GM12874 (cell line): ENCODE data around the gene WWOX.

Experiments
- TF ChIP-seq, protein P1 (sequence below): IDR thresholded peaks from 2 replicates; pipeline ENCODE4 v1.5.1; 2011; ENCODE audit warnings: low read depth, mild to moderate bottlenecking, control low read depth, low read length, moderate library complexity; ENCODE audit not compliant: insufficient read depth

The WWOX gene

DNA sequence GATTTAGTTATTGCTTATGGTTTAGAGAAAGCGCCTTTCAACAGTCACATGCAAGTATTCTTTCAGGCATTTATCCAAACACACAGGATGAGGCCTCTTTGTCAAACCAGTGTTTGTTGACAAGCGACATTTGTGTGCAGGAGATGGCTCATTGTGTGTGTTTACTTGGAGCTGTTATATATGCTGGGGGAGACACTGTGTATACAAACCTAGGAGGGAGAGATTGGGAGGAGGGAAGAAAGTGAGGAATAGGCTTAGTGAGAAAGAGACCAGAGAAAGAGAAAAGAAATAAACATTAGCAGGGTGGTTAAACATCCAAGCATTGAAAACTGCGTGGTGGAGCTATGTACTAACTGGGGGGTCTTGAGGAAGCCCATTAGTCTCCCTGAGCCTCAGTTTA is 1063.5 kb downstream of the WWOX start:
- TF ChIP-seq, protein P1, sequence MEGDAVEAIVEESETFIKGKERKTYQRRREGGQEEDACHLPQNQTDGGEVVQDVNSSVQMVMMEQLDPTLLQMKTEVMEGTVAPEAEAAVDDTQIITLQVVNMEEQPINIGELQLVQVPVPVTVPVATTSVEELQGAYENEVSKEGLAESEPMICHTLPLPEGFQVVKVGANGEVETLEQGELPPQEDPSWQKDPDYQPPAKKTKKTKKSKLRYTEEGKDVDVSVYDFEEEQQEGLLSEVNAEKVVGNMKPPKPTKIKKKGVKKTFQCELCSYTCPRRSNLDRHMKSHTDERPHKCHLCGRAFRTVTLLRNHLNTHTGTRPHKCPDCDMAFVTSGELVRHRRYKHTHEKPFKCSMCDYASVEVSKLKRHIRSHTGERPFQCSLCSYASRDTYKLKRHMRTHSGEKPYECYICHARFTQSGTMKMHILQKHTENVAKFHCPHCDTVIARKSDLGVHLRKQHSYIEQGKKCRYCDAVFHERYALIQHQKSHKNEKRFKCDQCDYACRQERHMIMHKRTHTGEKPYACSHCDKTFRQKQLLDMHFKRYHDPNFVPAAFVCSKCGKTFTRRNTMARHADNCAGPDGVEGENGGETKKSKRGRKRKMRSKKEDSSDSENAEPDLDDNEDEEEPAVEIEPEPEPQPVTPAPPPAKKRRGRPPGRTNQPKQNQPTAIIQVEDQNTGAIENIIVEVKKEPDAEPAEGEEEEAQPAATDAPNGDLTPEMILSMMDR, result no peak

DNA sequence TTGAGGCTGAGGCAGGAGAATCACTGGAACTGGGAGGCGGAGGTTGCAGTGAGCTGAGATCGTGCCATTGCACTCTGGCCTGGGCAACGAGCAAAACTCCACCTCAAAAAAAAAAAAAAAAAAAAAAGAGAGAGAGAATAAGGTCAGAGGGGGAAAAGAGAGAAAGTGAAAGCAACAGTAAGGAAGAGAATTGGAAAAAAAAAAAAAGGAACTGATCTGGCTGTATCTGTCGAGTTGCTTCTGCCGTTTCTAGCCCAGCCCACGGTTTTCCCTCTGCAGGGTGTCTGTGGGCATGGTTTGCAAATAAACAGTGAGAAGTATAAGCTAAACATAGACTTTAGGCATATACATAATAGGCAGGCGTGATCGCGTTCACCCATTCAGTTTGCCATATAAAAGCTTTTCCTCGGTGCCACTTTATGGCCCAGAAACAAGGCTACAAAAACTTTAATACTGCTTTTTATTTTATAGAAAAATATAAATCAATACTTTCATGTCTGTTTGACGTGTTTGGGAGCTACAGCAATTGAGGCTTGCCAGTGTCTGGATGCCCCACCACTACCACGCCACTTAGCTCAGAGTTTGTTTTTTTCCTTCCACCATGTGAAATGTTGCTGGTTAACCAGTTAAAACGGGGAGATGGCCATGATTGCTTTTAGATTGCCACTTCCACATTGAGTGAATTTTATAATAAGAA is 1064.4 kb downstream of the WWOX start:
- TF ChIP-seq, protein P1, result no peak

DNA sequence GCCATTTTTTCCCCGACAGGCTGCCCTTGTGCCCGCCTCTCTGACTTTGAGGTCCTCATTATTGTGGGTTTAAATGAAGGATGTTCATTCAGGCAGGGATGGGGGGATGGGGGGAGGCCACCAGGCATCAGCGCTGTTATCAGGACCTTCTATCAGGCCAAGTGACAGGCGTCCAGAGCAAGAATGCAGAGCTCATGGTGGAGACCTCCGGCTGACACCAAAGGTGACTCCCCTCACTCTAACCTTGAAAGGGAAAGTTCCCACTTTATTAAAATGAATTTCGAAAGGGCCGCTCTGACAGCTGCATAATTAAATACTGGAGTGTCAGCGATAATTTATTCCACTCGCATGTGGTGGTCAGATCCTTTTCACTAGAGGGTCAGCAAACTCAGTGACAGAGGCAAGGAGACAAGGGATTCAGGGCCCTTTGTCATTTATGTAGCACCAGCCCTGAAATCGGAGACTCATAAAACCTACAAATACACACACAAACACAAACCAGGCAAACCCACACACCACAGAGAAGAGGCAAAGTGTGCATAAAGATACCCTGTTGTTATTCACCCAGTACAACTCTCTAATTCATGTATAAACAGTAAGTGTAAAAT is 1065.0 kb downstream of the WWOX start:
- TF ChIP-seq, protein P1, result no peak

DNA sequence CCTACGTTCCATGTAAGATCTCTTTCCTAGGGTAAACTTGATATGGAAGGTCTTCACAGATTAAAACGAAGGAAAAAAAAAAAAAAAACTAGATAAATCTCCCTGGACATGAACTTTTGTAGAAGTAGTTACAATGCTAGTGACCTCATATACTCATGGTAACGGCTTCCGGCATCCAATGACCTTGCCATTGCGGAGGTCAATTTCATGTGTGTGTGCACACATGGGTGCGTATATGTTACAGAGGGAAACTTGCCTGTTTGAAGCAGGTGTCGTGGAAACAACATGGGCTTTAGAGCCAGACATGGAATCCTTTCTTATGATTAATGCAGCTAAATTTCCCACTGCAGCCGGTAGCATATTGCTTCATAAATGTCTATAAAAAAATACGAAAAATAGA is 1065.6 kb downstream of the WWOX start:
- TF ChIP-seq, protein P1, result no peak

DNA sequence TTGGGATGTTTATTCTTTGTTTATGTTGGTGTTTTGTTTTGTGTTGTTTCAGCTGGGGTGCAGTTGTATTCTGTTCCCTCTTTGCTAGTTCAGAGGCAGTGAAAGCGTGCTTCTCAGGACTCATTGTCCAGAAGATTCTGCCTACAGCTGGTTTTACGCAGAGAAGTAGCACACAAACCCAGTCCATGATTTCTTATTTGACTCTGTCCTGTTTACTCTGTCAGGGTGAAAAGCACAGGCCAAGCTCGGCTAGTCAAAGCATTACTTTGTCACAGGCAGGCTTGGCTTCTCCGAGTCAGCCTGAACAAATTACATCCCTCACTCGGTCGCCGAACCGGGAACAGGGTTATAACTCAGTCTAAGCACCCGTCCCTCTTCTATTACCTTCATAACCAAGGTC is 1066.1 kb downstream of the WWOX start:
- TF ChIP-seq, protein P1, result no peak

DNA sequence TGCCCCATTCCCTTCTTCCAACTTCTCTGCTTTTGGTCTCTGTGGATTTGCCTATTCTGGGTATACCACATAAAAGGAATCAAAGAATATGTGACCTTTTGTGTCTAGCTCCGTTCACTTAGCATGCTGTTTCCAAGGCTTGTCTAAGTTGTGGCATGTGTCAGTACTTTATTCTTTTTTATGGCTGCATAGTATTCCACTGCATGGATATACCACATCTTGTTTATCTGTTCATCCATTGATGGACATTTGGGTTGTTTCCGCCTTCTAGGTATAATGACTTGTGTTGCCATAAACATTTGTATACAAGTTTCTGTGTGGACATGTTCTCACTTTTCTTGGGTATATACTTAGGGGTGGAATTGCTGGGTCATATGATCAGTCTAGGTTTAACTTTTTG is 1068.4 kb downstream of the WWOX start:
- TF ChIP-seq, protein P1, result no peak

DNA sequence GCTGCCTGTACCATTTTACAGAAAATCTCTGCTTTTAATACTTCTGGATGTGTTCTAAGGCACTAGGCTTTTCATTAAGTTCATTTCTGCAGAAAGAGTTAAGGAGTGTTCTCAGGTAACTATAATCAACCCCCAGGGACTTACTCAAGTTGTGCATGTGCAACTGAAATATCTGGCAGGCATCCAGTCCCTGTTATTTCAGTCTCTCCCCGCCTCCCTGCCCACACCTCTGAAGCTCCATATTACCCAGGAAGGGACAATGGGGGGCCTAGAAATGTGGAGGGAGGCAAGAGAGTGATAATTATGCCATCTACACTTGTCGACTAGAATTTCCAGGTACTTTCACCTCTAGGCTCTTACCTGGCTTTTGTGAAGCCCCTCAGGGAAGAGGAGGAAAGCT is 1068.9 kb downstream of the WWOX start:
- TF ChIP-seq, protein P1, result no peak
